ENCODE results near the gene UBAP2L. TPM values are rescaled to one million over a fixed set of nuclear protein-coding genes. Genes with fewer than 3 reads are reported as not detected.

UBAP2L gene
- total RNA-seq, 4 donors from 2014 or later = 69.8 to 124 (median 83.0) TPM

- Histone ChIP-seq H3K9me3 (no peaks in the 10 kb centered on the region), H3K4me1 (no peaks in the 10 kb centered on the region), H3K27me3 (no peaks in the 10 kb centered on the region), H3K36me3 (peaks cover 94% of the 10 kb centered on the region), H3K27ac (no peak overlapping the region), H3K4me3 (no peak overlapping the region)
- DNase-seq (ENCODE audit: low spot score in 2 of 2) = no peak
- 90% methylated on average over 6 of the region's 6 CpGs for WGBS
- TF ChIP-seq POLR2AphosphoS5 (IDR thresholded peaks at IDR 0.05) (no peak), POLR2A (IDR thresholded peaks at IDR 0.05) (no peak), EP300 (IDR thresholded peaks at IDR 0.05) (no peak)
- TF ChIP-seq, protein P1, sequence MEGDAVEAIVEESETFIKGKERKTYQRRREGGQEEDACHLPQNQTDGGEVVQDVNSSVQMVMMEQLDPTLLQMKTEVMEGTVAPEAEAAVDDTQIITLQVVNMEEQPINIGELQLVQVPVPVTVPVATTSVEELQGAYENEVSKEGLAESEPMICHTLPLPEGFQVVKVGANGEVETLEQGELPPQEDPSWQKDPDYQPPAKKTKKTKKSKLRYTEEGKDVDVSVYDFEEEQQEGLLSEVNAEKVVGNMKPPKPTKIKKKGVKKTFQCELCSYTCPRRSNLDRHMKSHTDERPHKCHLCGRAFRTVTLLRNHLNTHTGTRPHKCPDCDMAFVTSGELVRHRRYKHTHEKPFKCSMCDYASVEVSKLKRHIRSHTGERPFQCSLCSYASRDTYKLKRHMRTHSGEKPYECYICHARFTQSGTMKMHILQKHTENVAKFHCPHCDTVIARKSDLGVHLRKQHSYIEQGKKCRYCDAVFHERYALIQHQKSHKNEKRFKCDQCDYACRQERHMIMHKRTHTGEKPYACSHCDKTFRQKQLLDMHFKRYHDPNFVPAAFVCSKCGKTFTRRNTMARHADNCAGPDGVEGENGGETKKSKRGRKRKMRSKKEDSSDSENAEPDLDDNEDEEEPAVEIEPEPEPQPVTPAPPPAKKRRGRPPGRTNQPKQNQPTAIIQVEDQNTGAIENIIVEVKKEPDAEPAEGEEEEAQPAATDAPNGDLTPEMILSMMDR (IDR thresholded peaks at IDR 0.05) = no peak
These were observed 17.2 kb downstream of the UBAP2L start for GRCh38 chr1:154237880-154238506.

GRCh38 chr1:154239491-154239890 is 18.7 kb downstream of the UBAP2L start:
- DNase-seq (ENCODE audit: low spot score in 2 of 2) = no peak
- Histone ChIP-seq H3K4me3 (no peak overlapping the region), H3K27me3 (no peaks in the 10 kb centered on the region), H3K36me3 (peaks cover 95% of the 10 kb centered on the region), H3K27ac (no peak overlapping the region), H3K9me3 (no peaks in the 10 kb centered on the region), H3K4me1 (no peaks in the 10 kb centered on the region)
- TF ChIP-seq POLR2AphosphoS5 (IDR thresholded peaks at IDR 0.05) = no peak
- TF ChIP-seq POLR2A (IDR thresholded peaks at IDR 0.05) = no peak
- TF ChIP-seq EP300 (IDR thresholded peaks at IDR 0.05) = no peak
- TF ChIP-seq, protein P1 (IDR thresholded peaks at IDR 0.05) = no peak
- 90% methylated on average over 3 of the region's 3 CpGs for WGBS

GRCh38 chr1:154240294-154240833 is 19.6 kb downstream of the UBAP2L start:
- TF ChIP-seq EP300 (IDR thresholded peaks at IDR 0.05) = no peak
- TF ChIP-seq, protein P1 (IDR thresholded peaks at IDR 0.05) = no peak
- TF ChIP-seq POLR2AphosphoS5 (IDR thresholded peaks at IDR 0.05) = no peak
- no peak for TF ChIP-seq POLR2A (IDR thresholded peaks at IDR 0.05)
- Histone ChIP-seq H3K27me3 (no peaks in the 10 kb centered on the region), H3K36me3 (peaks cover 95% of the 10 kb centered on the region), H3K4me3 (no peak overlapping the region), H3K27ac (no peak overlapping the region), H3K4me1 (no peaks in the 10 kb centered on the region), H3K9me3 (no peaks in the 10 kb centered on the region)
- DNase-seq (ENCODE audit: low spot score in 2 of 2) = no peak
- WGBS = 87% methylated on average over 3 of the region's 3 CpGs

- H3K27ac ChIP-seq = no peak overlapping the region
- H3K9me3 ChIP-seq = no peaks in the 10 kb centered on the region
- TF ChIP-seq POLR2A (IDR thresholded peaks at IDR 0.05) (no peak), POLR2AphosphoS5 (IDR thresholded peaks at IDR 0.05) (no peak), EP300 (IDR thresholded peaks at IDR 0.05) (no peak)
- TF ChIP-seq, protein P1 (IDR thresholded peaks at IDR 0.05) = no peak
- whole genome bisulfite sequencing = 74% methylated on average over 3 of the region's 3 CpGs
- no peaks in the 10 kb centered on the region for H3K27me3 ChIP-seq
- H3K4me3 ChIP-seq = no peak overlapping the region
- H3K4me1 ChIP-seq = no peaks in the 10 kb centered on the region
- H3K36me3 ChIP-seq = peaks cover 95% of the 10 kb centered on the region
- DNase-seq (ENCODE audit: low spot score in 2 of 2) = no peak
These were observed 21.1 kb downstream of the UBAP2L start for GRCh38 chr1:154241703-154242351.

GRCh38 chr1:154253671-154254070 is 32.9 kb downstream of the UBAP2L start:
- no peaks in the 10 kb centered on the region for H3K27me3 ChIP-seq
- no peaks in the 10 kb centered on the region for H3K9me3 ChIP-seq
- TF ChIP-seq EP300 (IDR thresholded peaks at IDR 0.05) (no peak), POLR2AphosphoS5 (IDR thresholded peaks at IDR 0.05) (no peak)
- H3K36me3 ChIP-seq = peaks cover 100% of the 10 kb centered on the region
- H3K4me3 ChIP-seq = no peak overlapping the region
- H3K27ac ChIP-seq = no peak overlapping the region
- WGBS = 91% methylated on average over 7 of the region's 7 CpGs
- H3K4me1 ChIP-seq = no peaks in the 10 kb centered on the region
- no peak for DNase-seq (ENCODE audit: low spot score in 2 of 2)
